Renal cortex interstitium (tissue), 11 donors: ENCODE data around the gene SMYD1. TPM values are rescaled to one million over a fixed set of nuclear protein-coding genes. Genes with fewer than 3 reads are reported as not detected.

Experiments
- DNase-seq, 11 donors: peaks; one replicate each; pipeline ENCODE4 v3.0.0-alpha.2; 2013; ENCODE audit warnings: low read depth in 9 of 11, low spot score in 4 of 11; ENCODE audit errors: extremely low read depth in 1 of 11
- polyA plus RNA-seq, 3 donors: library from polyadenylated mRNA; unstranded; fragments of 120-200 nt; gene quantifications; one replicate each; pipeline ENCODE4 v1.2.1, GENCODE V29; 2013; ENCODE audit not compliant: insufficient read length in 3 of 3

SMYD1 gene
- polyA plus RNA-seq, 3 donors, result 0.14 TPM; not detected in 2

DNA sequence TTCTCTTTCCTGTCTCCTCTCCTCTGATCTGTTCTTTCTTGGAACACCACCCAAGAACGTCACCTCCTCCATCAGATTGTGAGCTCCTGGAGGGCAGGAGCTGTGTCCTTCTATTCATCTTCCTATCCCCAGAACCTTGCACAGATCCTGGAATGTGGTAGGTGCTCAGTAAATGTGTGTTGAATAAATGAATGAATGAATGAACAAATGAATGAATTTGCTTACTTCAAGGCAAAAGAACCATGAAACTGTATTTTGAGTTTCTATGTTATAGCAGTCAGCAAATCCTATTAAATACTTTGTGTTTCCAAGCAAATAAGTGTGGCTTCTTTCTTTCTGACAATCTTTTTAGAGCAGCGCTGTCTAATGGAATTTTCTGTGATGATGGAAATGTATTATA, 45.4 kb downstream of the SMYD1 start:
- no peak for DNase-seq

DNA sequence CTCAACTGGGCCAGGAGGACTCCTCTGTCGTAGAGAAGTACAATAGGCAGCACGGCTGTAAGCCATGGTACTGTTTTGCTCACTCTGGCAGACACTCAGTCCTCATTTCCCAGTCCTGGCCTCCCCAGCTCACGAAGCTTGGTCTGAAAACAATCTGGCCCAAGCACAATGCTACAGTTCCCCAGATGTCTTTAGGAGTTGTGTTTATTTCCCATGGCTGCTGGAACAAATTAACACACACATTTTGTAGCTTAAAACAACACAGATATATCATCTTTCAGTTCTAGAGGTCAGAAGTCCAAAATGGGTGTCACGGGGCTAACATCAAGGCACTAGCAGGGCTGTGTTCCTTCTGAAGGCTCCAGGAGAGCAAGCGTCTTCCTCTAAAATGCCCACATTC, 47.3 kb downstream of the SMYD1 start:
- no peak for DNase-seq

GRCh38 chr2:88115825-88116518, 48.3 kb downstream of the SMYD1 start:
- no peak for DNase-seq

DNA sequence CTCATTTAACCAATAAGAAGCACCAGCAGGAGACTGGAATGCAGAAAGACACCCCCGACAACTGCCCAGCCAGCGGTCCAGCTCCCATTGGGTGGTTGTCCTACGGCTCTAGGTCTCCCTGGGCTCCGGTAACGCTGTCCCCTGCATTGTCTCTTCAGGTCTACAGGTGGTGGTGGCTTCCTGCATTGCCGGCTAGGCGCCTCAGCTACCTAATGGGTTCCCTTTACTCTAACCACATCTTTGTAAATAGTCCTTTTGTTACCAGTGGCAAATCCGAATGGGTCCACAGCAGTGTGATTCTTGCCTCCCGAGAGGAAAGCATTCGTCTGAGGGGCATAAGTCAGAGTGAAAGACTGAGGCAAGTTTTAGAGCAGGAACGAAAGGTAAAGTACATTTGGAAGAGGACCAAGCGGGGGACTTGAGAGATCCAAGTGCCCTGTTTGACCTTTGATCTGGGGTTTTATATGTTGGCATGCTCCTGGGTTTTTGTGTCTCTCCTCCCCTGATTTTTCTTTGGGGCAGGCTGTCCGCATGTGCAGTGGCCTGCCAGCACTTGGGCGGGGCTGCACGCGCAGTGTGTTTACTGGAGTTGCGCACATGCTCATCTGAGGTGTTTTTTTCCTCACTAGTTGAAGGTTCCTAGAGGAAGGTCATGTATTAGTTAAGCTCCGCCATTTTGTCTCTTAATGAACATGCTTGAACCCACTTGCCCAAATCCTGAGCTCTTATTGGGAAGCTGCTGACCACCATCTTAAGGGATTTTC, 49.2 kb downstream of the SMYD1 start:
- DNase-seq, result no peak

- no peak for DNase-seq
Measured at GRCh38 chr2:88117973-88118372, 50.3 kb downstream of the SMYD1 start.

GRCh38 chr2:88121678-88122077, 54.1 kb downstream of the SMYD1 start:
- DNase-seq, result no peak

- DNase-seq, result no peak
Measured at GRCh38 chr2:88122141-88122884, 54.7 kb downstream of the SMYD1 start.

DNA sequence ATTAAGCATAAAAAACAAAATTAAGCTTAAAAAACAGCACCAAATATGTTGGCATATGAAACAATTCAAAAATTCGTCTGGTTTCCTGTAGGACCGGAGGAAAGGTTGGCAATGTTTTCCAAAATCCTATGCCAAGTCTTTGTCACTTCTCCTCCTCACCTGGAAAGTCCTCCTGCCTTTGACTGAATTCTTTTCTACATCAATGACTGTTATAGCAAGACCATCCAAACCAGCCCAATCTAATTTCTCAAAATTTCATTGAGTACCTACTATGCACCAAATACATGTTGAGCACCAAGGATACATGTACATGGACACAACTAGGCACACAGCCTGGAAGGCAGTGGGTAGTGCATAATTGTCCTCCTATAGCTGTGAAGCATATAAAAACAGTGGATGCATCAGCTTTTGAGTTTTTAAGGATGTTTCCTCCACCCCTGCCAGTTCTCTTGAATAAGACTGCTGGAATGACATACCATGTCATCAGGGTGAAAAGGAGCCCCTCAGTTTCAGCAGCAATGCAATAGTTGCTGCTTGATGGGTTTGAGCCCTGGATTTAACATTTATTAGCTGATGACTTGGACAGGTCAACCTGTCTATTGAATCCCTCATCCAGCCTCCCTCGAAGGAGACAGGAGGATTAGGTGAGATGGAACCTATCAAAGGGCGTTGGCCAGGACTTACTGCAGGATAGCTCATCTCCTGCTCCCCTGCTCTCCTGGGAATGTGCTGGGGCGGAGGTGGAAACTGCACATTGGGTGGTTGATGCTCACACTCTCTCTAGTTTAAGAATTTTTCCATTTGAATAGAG, 55.7 kb downstream of the SMYD1 start:
- DNase-seq, result no peak

DNA sequence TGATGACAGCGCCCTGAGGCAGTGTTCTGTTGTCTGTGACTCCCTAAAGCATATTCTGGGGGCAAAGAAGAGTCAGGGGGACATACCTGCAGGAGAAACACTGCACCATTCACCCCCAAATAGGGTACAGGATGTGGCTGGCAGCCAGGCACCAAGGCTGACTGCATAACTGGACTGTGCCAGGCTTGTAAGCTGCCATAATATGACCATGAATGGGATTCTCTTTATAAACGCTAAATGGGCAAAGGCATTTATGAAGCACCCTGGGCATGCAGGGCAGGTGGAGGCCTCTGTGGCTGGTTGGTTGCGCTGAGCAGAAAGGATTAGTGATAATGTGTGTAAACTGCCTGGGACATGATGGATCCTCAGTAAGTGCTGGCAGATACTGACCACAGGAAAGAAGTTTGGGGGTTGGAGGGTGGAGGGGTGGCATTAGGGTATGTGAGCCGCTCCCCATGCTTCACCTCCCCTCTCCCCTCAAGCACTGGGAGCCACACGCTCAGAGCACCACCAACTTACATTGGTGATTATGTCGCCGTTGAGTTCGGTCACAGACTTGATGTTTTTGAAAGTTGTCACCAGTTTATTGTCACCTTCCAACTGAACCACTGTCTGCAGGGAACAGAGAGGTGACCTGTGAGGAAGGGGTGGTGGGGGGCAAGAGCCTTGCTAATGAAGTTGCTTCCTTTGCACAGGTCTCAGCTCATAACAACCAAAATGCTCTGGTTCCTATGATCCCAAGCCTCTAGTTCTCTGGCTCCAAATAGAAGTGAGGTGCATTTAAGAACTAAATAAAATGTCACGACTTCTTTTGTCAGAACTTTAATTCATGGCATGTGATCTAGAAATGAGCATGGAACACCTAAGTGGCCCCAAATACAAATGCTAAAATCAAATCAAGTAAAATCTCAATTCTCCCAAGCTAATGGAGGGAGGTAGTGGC, 56.6 kb downstream of the SMYD1 start:
- DNase-seq, result no peak

GRCh38 chr2:88125344-88125923, 57.8 kb downstream of the SMYD1 start:
- DNase-seq, result no peak

DNA sequence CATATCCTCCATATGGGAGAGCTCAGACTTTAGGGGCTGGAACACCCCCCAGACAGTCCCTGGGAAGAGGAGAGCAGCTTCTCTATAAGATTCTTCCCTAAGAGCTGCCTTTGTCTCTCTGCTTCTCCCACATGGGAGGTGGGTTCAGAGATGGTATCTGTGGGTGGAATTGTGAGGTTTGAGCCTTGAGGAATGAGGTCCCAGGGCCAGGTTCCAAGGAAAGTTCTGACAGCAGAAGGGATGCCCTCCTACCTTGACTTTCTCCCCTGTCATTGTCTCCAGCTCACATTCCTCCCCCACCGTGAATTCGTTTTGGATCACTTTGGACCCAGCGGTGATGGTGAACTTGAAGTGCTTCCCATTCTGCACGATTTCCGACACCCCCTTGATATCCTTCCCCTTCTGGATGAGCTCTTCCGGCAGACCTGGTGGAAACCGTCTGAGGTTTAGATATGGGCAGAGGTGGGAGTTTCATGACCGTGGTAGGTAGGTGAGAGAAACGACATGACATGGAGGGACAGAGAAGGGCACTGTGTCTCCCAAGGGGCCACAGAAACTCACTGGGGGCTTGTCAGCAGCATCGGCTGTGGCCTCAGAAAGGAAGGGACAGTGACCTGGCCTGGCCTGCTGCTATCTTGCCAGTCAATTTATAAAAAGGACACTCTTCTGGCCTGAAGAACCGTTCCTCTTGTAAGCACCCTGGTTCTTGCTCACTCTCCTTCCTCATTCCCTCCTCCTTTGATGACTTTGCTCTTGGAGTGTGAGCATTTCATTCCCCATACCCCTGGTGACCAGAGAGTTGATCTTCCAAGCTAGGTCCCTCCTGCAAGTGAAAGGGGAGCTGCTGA, 58.5 kb downstream of the SMYD1 start:
- no peak for DNase-seq

- no peak for DNase-seq
Measured at GRCh38 chr2:88126772-88127637, 59.4 kb downstream of the SMYD1 start.

GRCh38 chr2:88127638-88127887, 59.9 kb downstream of the SMYD1 start:
- no peak for DNase-seq

- no peak for DNase-seq
Measured at GRCh38 chr2:88127888-88128653, 60.4 kb downstream of the SMYD1 start, which contains the start of gene FABP1. Gene FABP1 (minus strand): TSS chr2:88128062. CDS start chr2:88128017, 45 bp downstream.

DNA sequence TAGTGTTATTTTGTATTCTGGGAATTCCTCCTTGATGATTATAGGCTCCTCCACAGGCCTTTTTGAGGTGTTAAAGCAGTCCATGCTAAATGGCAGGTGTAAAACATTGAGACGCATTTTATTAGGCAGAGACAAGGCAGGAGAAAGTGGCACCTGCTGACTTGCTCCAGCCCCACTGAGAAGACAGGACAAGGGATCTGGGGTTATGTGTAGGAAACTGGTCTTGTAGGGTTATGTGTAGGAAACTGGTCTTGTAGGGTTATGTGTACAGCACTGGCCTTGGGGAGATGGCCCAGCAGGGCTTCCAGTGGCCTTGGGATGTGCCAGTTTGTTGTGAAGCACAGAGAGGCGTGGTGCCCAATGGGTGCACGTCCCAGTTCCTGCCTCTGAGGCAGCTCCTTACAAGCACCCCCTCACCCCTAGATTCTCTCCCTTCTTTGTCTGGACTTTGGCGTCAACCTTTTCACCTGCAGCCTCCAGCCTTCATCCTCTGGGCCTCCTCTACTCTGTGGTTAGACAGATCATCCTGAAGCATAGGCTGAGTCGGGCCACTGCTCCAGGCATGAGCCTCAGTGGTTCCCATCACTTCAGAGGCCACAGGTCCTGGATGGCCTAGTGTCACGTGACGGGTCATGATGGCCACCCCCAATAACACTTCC, 61.2 kb downstream of the SMYD1 start:
- DNase-seq, result no peak
